Tibial nerve (tissue), 4 donors: ENCODE data around the gene GJB2. TPM values are rescaled to one million over a fixed set of nuclear protein-coding genes. Genes with fewer than 3 reads are reported as not detected.

Experiments
- DNase-seq, 2 donors: peaks; one replicate each; pipeline ENCODE4 v3.0.0-alpha.2; 2019; ENCODE audit warnings: low spot score in 2 of 2
- H3K27ac ChIP-seq, 4 donors: fragments of 200-600 bp; sonication (generic) in 3 of 4; one replicate each; pipeline ENCODE4 v1.5.1; 2017 to 2019; ENCODE audit warnings: mild to moderate bottlenecking in 1 of 4
- H3K27me3 ChIP-seq, 2 donors: fragments of 200-600 bp; sonication (generic) in 1 of 2; one replicate each; pipeline versions ENCODE4 v1.5.1 to v1.6.0; 2017 to 2019
- H3K36me3 ChIP-seq, 3 donors: fragments of 200-600 bp; sonication (generic); one replicate each; pipeline ENCODE4 v1.5.1; 2018 to 2019
- H3K4me1 ChIP-seq, 4 donors: fragments of 200-600 bp; sonication (generic) in 3 of 4; one replicate each; pipeline ENCODE4 v1.5.1; 2017 to 2019
- H3K4me3 ChIP-seq, 4 donors: fragments of 200-600 bp; sonication (generic) in 3 of 4; one replicate each; pipeline ENCODE4 v1.5.1; 2017 to 2019; ENCODE audit warnings: mild to moderate bottlenecking in 1 of 4, moderate library complexity in 1 of 4
- H3K9me3 ChIP-seq, 4 donors: fragments of 200-600 bp; sonication (generic) in 3 of 4; one replicate each; pipeline ENCODE4 v1.5.1; 2017 to 2019
- EP300 ChIP-seq, 2 donors: sonication (generic); formaldehyde crosslinking; IDR thresholded peaks; one replicate each; pipeline ENCODE4 v1.6.1; 2017; ENCODE audit warnings: antibody characterized with exemption in 2 of 2, mild to moderate bottlenecking in 1 of 2
- POLR2A ChIP-seq, 2 donors: fragments of 450-650 bp; IDR thresholded peaks; one replicate each; pipeline ENCODE4 v1.6.1; 2017; ENCODE audit warnings: antibody characterized with exemption in 2 of 2, mild to moderate bottlenecking in 2 of 2, moderate library complexity in 2 of 2
- WGBS, 2 donors: methylation state at CpG; one replicate each; pipeline ENCODE4 v1.1.5; 2018; 5-methylcytosine and 5-hydroxymethylcytosine counted together
- total RNA-seq, 4 donors: library from RNA; depleted of rRNA; stranded (reverse); fragments of >200 nt; gene quantifications; one replicate each; pipeline ENCODE4 v1.1.0, GENCODE V29; 2016
- TF ChIP-seq, protein P1 (sequence below), 5 experiments: fragments of 200-600 bp in 3 of 5; fragments of 450-650 bp in 2 of 5; sonication (generic) in 3 of 5; IDR thresholded peaks; one replicate each; pipeline ENCODE4 v1.5.1; 2016 to 2019; ENCODE audit warnings: antibody characterized with exemption in 5 of 5, mild to moderate bottlenecking in 3 of 5, moderate library complexity in 2 of 5

The GJB2 gene
- total RNA-seq, 4 donors from 2014 or later, result 0.20 to 3.3 (median 1.3) TPM

DNA sequence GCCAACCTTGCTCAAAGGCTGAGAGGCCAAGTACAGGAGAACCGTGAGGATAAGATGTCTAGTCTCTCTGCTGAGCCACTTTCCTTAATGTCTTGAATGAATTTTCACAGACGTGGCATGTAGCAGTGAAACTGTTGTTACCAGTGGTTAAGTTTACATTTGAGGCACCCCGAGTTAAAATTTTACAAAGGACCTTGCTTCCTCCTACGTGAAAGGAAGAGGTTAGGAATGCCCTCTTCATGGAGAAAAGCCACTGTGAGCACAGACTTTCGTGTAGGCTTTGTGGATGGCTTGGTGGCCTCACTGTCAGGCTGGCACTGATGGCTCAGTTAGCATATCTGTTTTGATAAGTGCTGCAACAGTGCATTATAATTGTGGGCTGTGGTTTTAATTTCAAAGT, 2.7 kb downstream of the GJB2 start:
- Histone ChIP-seq H3K9me3 (no peaks in the 10 kb centered on the region), H3K4me1 (peaks cover 0 to 32% (median 8%) of the 10 kb centered on the region in 4 donors), H3K4me3 (no peak overlapping the region), H3K27ac (no peak overlapping the region), H3K36me3 (no peaks in the 10 kb centered on the region), H3K27me3 (peaks cover 0 to 36% of the 10 kb centered on the region in 2 donors)
- no peak for DNase-seq
- TF ChIP-seq EP300 (IDR thresholded peaks at IDR 0.05) (no peak), POLR2A (IDR thresholded peaks at IDR 0.05) (no peak)
- TF ChIP-seq, protein P1, sequence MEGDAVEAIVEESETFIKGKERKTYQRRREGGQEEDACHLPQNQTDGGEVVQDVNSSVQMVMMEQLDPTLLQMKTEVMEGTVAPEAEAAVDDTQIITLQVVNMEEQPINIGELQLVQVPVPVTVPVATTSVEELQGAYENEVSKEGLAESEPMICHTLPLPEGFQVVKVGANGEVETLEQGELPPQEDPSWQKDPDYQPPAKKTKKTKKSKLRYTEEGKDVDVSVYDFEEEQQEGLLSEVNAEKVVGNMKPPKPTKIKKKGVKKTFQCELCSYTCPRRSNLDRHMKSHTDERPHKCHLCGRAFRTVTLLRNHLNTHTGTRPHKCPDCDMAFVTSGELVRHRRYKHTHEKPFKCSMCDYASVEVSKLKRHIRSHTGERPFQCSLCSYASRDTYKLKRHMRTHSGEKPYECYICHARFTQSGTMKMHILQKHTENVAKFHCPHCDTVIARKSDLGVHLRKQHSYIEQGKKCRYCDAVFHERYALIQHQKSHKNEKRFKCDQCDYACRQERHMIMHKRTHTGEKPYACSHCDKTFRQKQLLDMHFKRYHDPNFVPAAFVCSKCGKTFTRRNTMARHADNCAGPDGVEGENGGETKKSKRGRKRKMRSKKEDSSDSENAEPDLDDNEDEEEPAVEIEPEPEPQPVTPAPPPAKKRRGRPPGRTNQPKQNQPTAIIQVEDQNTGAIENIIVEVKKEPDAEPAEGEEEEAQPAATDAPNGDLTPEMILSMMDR (IDR thresholded peaks at IDR 0.05), result no peak
- WGBS, 2 donors, result 84 to 90% methylated on average over 5 of the region's 5 CpGs

GRCh38 chr13:20188667-20189553, 3.8 kb downstream of the GJB2 start:
- H3K27me3 ChIP-seq, result peaks cover 0 to 24% of the 10 kb centered on the region in 2 donors
- H3K36me3 ChIP-seq, result no peaks in the 10 kb centered on the region
- peaks cover 0 to 26% (median 6%) of the 10 kb centered on the region in 4 donors for H3K4me1 ChIP-seq
- H3K9me3 ChIP-seq, result no peaks in the 10 kb centered on the region
- DNase-seq, result no peak
- no peak overlapping the region for H3K4me3 ChIP-seq
- 81 to 86% methylated on average over 28 of the region's 28 CpGs for WGBS, 2 donors
- TF ChIP-seq POLR2A (IDR thresholded peaks at IDR 0.05) (no peak), EP300 (IDR thresholded peaks at IDR 0.05) (no peak)
- TF ChIP-seq, protein P1 (IDR thresholded peaks at IDR 0.05), result no peak
- H3K27ac ChIP-seq, result no peak overlapping the region

DNA sequence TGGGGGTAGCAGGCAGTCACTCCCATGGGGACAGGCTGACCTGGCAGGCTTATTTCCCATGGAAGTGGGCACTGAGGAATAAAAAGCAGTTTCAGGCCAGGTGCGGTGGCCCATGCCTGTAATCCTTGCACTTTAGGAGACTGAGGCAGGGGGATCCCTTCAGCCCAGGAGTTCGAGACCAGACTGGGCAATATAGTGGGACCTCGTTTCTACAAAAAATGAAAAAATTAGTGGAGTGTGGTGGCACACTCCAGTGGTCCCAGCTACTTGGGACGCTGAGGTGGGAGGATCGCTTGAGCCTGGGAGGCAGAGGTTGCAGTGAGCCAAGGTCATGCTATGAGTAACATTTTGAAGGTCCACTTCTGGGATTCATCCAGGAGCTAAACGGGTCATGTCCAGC, 6.0 kb downstream of the GJB2 start:
- Histone ChIP-seq H3K36me3 (no peaks in the 10 kb centered on the region), H3K4me1 (peaks cover 0 to 4% (median 0%) of the 10 kb centered on the region in 4 donors), H3K4me3 (no peak overlapping the region), H3K27me3 (peaks cover 0 to 4% of the 10 kb centered on the region in 2 donors), H3K27ac (no peak overlapping the region), H3K9me3 (no peaks in the 10 kb centered on the region)
- 75 to 77% methylated on average over 6 of the region's 6 CpGs for WGBS, 2 donors
- TF ChIP-seq POLR2A (IDR thresholded peaks at IDR 0.05) (no peak), EP300 (IDR thresholded peaks at IDR 0.05) (no peak)
- TF ChIP-seq, protein P1 (IDR thresholded peaks at IDR 0.05), result no peak
- DNase-seq, result no peak

GRCh38 chr13:20185366-20186056, 7.2 kb downstream of the GJB2 start:
- DNase-seq, result no peak
- 65 to 70% methylated on average over 12 of the region's 12 CpGs for WGBS, 2 donors
- Histone ChIP-seq H3K27me3 (peaks cover 0 to 13% of the 10 kb centered on the region in 2 donors), H3K4me1 (no peaks in the 10 kb centered on the region), H3K36me3 (no peaks in the 10 kb centered on the region), H3K4me3 (no peak overlapping the region), H3K27ac (no peak overlapping the region), H3K9me3 (no peaks in the 10 kb centered on the region)
- TF ChIP-seq EP300 (IDR thresholded peaks at IDR 0.05), result no peak
- TF ChIP-seq POLR2A (IDR thresholded peaks at IDR 0.05), result no peak
- TF ChIP-seq, protein P1 (IDR thresholded peaks at IDR 0.05), result no peak
